ENCODE measurements around the gene IL12A.

GRCh38 chr3:159991591-159991990, 3.0 kb downstream of the IL12A start:
- TF ChIP-seq, protein P1, sequence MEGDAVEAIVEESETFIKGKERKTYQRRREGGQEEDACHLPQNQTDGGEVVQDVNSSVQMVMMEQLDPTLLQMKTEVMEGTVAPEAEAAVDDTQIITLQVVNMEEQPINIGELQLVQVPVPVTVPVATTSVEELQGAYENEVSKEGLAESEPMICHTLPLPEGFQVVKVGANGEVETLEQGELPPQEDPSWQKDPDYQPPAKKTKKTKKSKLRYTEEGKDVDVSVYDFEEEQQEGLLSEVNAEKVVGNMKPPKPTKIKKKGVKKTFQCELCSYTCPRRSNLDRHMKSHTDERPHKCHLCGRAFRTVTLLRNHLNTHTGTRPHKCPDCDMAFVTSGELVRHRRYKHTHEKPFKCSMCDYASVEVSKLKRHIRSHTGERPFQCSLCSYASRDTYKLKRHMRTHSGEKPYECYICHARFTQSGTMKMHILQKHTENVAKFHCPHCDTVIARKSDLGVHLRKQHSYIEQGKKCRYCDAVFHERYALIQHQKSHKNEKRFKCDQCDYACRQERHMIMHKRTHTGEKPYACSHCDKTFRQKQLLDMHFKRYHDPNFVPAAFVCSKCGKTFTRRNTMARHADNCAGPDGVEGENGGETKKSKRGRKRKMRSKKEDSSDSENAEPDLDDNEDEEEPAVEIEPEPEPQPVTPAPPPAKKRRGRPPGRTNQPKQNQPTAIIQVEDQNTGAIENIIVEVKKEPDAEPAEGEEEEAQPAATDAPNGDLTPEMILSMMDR (IDR thresholded peaks at IDR 0.05; ENCODE audit: insufficient read depth, low read length): no peak
- TF ChIP-seq REST (IDR thresholded peaks at IDR 0.05; ENCODE audit: insufficient replicate concordance, low read depth) (no peak), SPI1 (IDR thresholded peaks at IDR 0.05; ENCODE audit: borderline replicate concordance, low read depth) (no peak), POLR2AphosphoS5 (IDR thresholded peaks at IDR 0.05; ENCODE audit: low read depth) (no peak)
